H1 (cell line): ENCODE results near the gene DDX60. TPM values are rescaled to one million over a fixed set of nuclear protein-coding genes. Genes with fewer than 3 reads are reported as not detected.

ENCODE experiments used
- ASH2L ChIP-seq: fragments of 200-600, 300-600 bp; sonication (generic); IDR thresholded peaks from one replicate; pipeline ENCODE4 v1.7.1; 2017; ENCODE audit warnings: low read length
- CHD7 ChIP-seq: fragments of 300-600 bp; sonication (generic); IDR thresholded peaks from 2 replicates; pipeline ENCODE4 v1.7.1; 2012; ENCODE audit warnings: low read length, moderate library complexity, mild to moderate bottlenecking, inconsistent platforms; ENCODE audit not compliant: insufficient replicate concordance
- CREB1 ChIP-seq: IDR thresholded peaks from 2 replicates; pipeline ENCODE4 v1.6.1; 2012; ENCODE audit warnings: inconsistent platforms
- FOSL1 ChIP-seq: IDR thresholded peaks from 2 replicates; pipeline ENCODE4 v1.6.1; 2011; ENCODE audit warnings: mild to moderate bottlenecking, low read depth, low read length, moderate library complexity; ENCODE audit not compliant: insufficient read depth
- HDAC2 ChIP-seq, 2 experiments: fragments of 300-600 bp in 1 of 2; sonication (generic) in 1 of 2; IDR thresholded peaks; 2 replicates each; pipeline ENCODE4 v1.6.1; 2011 to 2012; ENCODE audit warnings: low read depth in 2 of 2, low read length in 2 of 2, mild to moderate bottlenecking in 2 of 2, moderate library complexity in 2 of 2, borderline replicate concordance in 1 of 2, inconsistent platforms in 1 of 2
- KDM1A ChIP-seq: fragments of 200-600, 300-600 bp; sonication (generic); IDR thresholded peaks from 2 replicates; pipeline ENCODE4 v1.7.1; 2016; ENCODE audit warnings: mild to moderate bottlenecking, low read length, borderline replicate concordance
- KDM4A ChIP-seq: IDR thresholded peaks from one replicate; pipeline ENCODE4 v1.7.1; 2012; ENCODE audit warnings: low read depth, mild to moderate bottlenecking, moderate library complexity, low read length, inconsistent platforms; ENCODE audit not compliant: severe bottlenecking
- PHF8 ChIP-seq: fragments of 200-600 bp; sonication (generic); conservative IDR thresholded peaks from 2 replicates; pipeline ENCODE4 v1.7.1; 2012; ENCODE audit warnings: low read depth, mild to moderate bottlenecking, inconsistent platforms, low read length, moderate library complexity
- POLR2A ChIP-seq, 2 experiments: IDR thresholded peaks; 1 replicate in 1 of 2; 2 replicates in 1 of 2; pipeline ENCODE4 v1.6.1; 2011; ENCODE audit warnings: low read depth in 2 of 2, low read length in 2 of 2, mild to moderate bottlenecking in 2 of 2; ENCODE audit errors: control extremely low read depth in 1 of 2
- polyA plus RNA-seq, 7 experiments: library from polyadenylated mRNA; depleted of rRNA in 3 of 7; stranded (reverse) in 5 of 7; unstranded in 2 of 7; fragments of >200 nt in 5 of 7; fragments of 200-250 nt in 2 of 7; gene quantifications; 1 replicate in 5 of 7; 2 replicates in 1 of 7; 4 replicates in 1 of 7; pipeline versions ENCODE4 v1.2.1 to v1.2.3, GENCODE V29; 2011 to 2013; ENCODE audit warnings: missing spikeins in 2 of 7, mixed read lengths in 2 of 7
- total RNA-seq: library from RNA; stranded (reverse); fragmentation: NEBNext Ultra II Directional; extraction: Animal tissue kit (Norgen Biotek cat#: 25700); gene quantifications from 2 replicates; pipeline ENCODE4 v1.2.1, GENCODE V29; 2021
- TF ChIP-seq, protein P1 (sequence below): IDR thresholded peaks from 2 replicates; pipeline ENCODE4 v1.6.1; 2012; ENCODE audit warnings: inconsistent platforms

DDX60 gene
- total and polyA plus RNA-seq, 2 of the 8 experiments (the other 6 are each of a cell fraction or from before 2014, with no cell fraction given) = 1.00 to 1.6 TPM

GRCh38 chr4:168318266-168318895, at the start of gene DDX60 (continued):
- TF ChIP-seq CHD7 = no peak
- peak; percentile 94 for TF ChIP-seq KDM4A
- peak in 1 of 2 experiments; percentile 76; a peak in 2 of 3 replicates for TF ChIP-seq POLR2A (IDR thresholded peaks at IDR 0.05; ENCODE audit: control extremely low read depth in 1 of 2, low read depth in 2 of 2, low read length in 2 of 2)
- peak; percentile 76; the same call in 1 of the 2 replicates for TF ChIP-seq KDM1A
- TF ChIP-seq ASH2L = peak; percentile 100
- TF ChIP-seq CREB1 = no peak
- TF ChIP-seq PHF8 = peak; percentile 72
- peak; percentile 18 to 72; a peak in 1 of 4 replicates for TF ChIP-seq HDAC2 (IDR thresholded peaks at IDR 0.05; ENCODE audit: borderline replicate concordance in 1 of 2, low read depth in 2 of 2, low read length in 2 of 2)
- TF ChIP-seq, protein P1, sequence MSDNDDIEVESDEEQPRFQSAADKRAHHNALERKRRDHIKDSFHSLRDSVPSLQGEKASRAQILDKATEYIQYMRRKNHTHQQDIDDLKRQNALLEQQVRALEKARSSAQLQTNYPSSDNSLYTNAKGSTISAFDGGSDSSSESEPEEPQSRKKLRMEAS = peak; percentile 54; the same call in 1 of the 2 replicates
- TF ChIP-seq FOSL1 = 0 out of 2 replicates have a peak, but pooled peaks have one; percentile 9
